Kidney (tissue), 14 donors: ENCODE data around the gene ESYT1. TPM values are rescaled to one million over a fixed set of nuclear protein-coding genes. Genes with fewer than 3 reads are reported as not detected.

Experiments used
- DNase-seq, 5 donors: peaks; one replicate each; pipeline ENCODE4 v3.0.0-alpha.2; 2013 to 2020
- FAIRE-seq: peaks from 2 replicates; lab custom pipeline; 2012; peaks lifted over from hg19 to GRCh38; lab: Jason Lieb, UNC
- H3K27ac ChIP-seq, 2 donors: one replicate each; pipeline ENCODE4 v1.7.0; 2013; ENCODE audit warnings: low read depth in 2 of 2, low read length in 2 of 2, inconsistent platforms in 1 of 2
- H3K27me3 ChIP-seq: one replicate; pipeline ENCODE4 v1.7.1; 2013; ENCODE audit warnings: low read length, inconsistent platforms; ENCODE audit not compliant: control insufficient read depth, insufficient read depth
- H3K36me3 ChIP-seq, 3 donors: one replicate each; pipeline versions ENCODE4 v1.7.0 to v1.7.1; 2013; ENCODE audit warnings: low read length in 3 of 3, control low read depth in 1 of 3, inconsistent platforms in 1 of 3; ENCODE audit not compliant: insufficient read depth in 3 of 3, control insufficient read depth in 2 of 3
- H3K4me1 ChIP-seq, 3 donors: one replicate each; pipeline versions ENCODE4 v1.7.0 to v1.7.1; 2013; ENCODE audit warnings: low read length in 3 of 3, inconsistent platforms in 1 of 3, low read depth in 1 of 3; ENCODE audit not compliant: control insufficient read depth in 2 of 3, insufficient read depth in 2 of 3
- H3K4me3 ChIP-seq, 3 donors: one replicate each; pipeline versions ENCODE4 v1.7.0 to v1.8.1; 2013; ENCODE audit warnings: low read length in 3 of 3, control low read depth in 1 of 3, inconsistent platforms in 1 of 3
- H3K9ac ChIP-seq, 3 donors: one replicate each; pipeline versions ENCODE4 v1.7.0 to v1.7.1; 2013; ENCODE audit warnings: low read length in 3 of 3, control low read depth in 1 of 3, inconsistent platforms in 1 of 3
- H3K9me3 ChIP-seq, 3 donors: one replicate each; pipeline versions ENCODE4 v1.7.0 to v1.7.1; 2013; ENCODE audit warnings: low read length in 3 of 3, control low read depth in 1 of 3, inconsistent platforms in 1 of 3; ENCODE audit not compliant: control insufficient read depth in 2 of 3, insufficient read depth in 1 of 3
- CTCF ChIP-seq: IDR thresholded peaks from 3 replicates; pipeline ENCODE4 v1.5.1; 2012; ENCODE audit warnings: mild to moderate bottlenecking, moderate library complexity, borderline replicate concordance; ENCODE audit not compliant: insufficient read depth; ENCODE audit errors: extremely low read depth
- intact Hi-C: fragments of 100-400 bp; cut with DNase I; formaldehyde crosslinking; loops from one replicate; pipeline ENCODE4 v1.11.1; 2022
- polyA plus RNA-seq: library from polyadenylated mRNA; stranded (reverse); fragments of 350-450 nt; fragmentation: Illumina TruSeq; extraction: RNeasy Lipid Tissue Mini Kit (QIAGEN cat#74804); gene quantifications from one replicate; pipeline ENCODE4 v1.2.3, GENCODE V29; 2014; ENCODE audit warnings: low read depth, low replicate concordance; ENCODE audit not compliant: insufficient read depth
- total RNA-seq: library from RNA; stranded (reverse); fragmentation: NEBNext Ultra II Directional; extraction: Animal tissue kit (Norgen Biotek cat#: 25700); gene quantifications from one replicate; pipeline ENCODE4 v1.2.1, GENCODE V29; 2021
- donor health status: control.
- donor health status: control.
- donor health status: control.
- donor health status: control.
- donor health status: control.
- donor health status: DM: yes; HTN: yes; CAD: no.
- donor health status: Normal renal cell carcinoma (clear cell type).

The ESYT1 gene
- total and polyA plus RNA-seq, 2 donors from 2014 or later = 40.4 to 104 TPM

- DNase-seq = peak in 4 of 5 donors; percentile 24 to 67 (median 45)
- FAIRE-seq = no peak
- no peak for TF ChIP-seq CTCF
- peaks cover 0 to 15% (median 10%) of the 10 kb centered on the region in 3 donors for H3K36me3 ChIP-seq
- peaks cover 4 to 15% (median 13%) of the 10 kb centered on the region in 3 donors for H3K4me1 ChIP-seq
- H3K9ac ChIP-seq = peak overlapping the region in 2 of 3 donors; percentile 74 to 84
- H3K27me3 ChIP-seq = no peaks in the 10 kb centered on the region
- intact Hi-C loops = no loop called here
- H3K9me3 ChIP-seq = no peaks in the 10 kb centered on the region
- peak overlapping the region; percentile 82 to 93 for H3K27ac ChIP-seq
- H3K4me3 ChIP-seq = peak overlapping the region; percentile 57 to 79 (median 71)
These were observed 46.4 kb upstream of the ESYT1 start for GRCh38 chr12:56081393-56082347.

GRCh38 chr12:56082382-56082781, 45.7 kb upstream of the ESYT1 start:
- Histone ChIP-seq H3K4me3 (peak overlapping the region in 2 of 3 donors; percentile 20 to 79), H3K9ac (peak overlapping the region in 1 of 3 donors; percentile 16), H3K27ac (peak overlapping the region; percentile 82 to 93), H3K36me3 (peaks cover 0 to 18% (median 10%) of the 10 kb centered on the region in 3 donors), H3K27me3 (no peaks in the 10 kb centered on the region), H3K4me1 (peaks cover 4 to 15% (median 13%) of the 10 kb centered on the region in 3 donors), H3K9me3 (no peaks in the 10 kb centered on the region)
- intact Hi-C loops = no loop called here
- TF ChIP-seq CTCF = no peak
- FAIRE-seq (no peak), DNase-seq (no peak)

- H3K27me3 ChIP-seq = no peaks in the 10 kb centered on the region
- FAIRE-seq (no peak), DNase-seq (no peak)
- peak overlapping the region in 1 of 3 donors; percentile 79 for H3K4me3 ChIP-seq
- intact Hi-C loops = no loop called here
- no peak for TF ChIP-seq CTCF
- H3K27ac ChIP-seq = peak overlapping the region in 1 of 2 donors; percentile 82
- H3K9me3 ChIP-seq = no peaks in the 10 kb centered on the region
- peaks cover 4 to 15% (median 13%) of the 10 kb centered on the region in 3 donors for H3K4me1 ChIP-seq
- no peak overlapping the region for H3K9ac ChIP-seq
- H3K36me3 ChIP-seq = peaks cover 0 to 24% (median 10%) of the 10 kb centered on the region in 3 donors
These were observed 45.1 kb upstream of the ESYT1 start for GRCh38 chr12:56082967-56083366.
